ENCODE measurements around the gene GPR152.

DNA sequence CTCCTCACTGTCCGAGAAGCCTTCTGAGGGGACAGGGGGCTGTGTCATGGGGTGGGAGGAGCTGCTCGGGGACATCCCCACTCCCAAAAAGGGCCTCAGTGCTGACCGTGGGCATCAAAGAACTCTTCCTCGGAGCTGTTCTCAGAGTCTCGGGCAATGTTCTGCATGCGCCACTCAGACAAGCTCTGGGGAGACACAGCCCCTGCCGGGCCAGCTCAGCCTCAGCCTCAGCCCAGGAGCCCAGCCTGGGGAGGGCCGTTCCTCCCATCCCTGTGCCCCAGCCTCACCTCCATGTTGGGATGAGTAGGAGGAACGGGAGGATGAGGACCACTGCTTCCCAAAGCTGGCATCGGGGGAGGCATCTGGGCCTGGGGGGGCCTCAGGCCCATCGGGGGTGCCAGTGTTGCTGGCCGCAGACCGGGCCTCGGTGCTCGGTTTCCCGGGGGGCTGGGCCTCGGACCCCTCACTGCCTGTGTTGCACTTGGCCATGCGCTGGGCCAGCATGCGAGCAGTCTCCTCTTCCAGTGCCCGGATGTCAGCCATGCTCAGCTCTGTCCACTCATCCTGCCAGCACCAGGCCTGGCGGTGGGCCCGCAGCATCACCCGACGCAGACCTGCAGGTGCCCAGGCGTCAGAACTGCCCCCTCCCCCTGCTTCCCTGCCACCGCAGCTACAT, 47.4 kb upstream of the GPR152 start:
- TF ChIP-seq POLR2A (IDR thresholded peaks at IDR 0.05) (no peak), EP300 (IDR thresholded peaks at IDR 0.05) (no peak), CTCF (IDR thresholded peaks at IDR 0.05) (no peak), POLR2AphosphoS5 (IDR thresholded peaks at IDR 0.05) (no peak)

All from suprapubic skin (tissue), 4 donors.